ENCODE results near the gene PPP6R3. TPM values are rescaled to one million over a fixed set of nuclear protein-coding genes. Genes with fewer than 3 reads are reported as not detected.

PPP6R3 gene
- total and polyA plus RNA-seq, 2 donors (not counting 3 experiments of a cell fraction or from before 2014, with no cell fraction given) = 31.7 to 98.8 TPM

DNA sequence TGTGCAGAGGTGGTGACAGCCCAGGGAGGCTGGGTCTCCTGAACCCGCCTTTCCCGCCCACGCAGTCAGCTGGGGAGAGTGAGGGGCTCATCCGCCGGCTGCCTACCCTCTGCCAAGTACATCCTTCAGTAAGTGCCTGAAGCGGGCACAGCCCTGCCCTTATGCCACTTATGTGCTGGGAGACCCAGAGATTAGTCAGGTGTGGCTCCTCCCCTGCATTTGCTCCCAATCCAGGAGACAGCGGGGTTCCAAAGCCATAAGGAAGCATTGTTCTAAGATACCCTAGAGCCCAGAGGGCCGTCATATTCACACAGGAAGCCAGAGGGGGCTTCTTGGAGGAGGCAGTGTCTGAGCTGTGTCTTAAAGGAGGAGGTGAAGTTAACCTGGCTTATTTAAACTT is 5.8 kb upstream of the PPP6R3 start:
- BruUV-seq (replicated peaks) = no TSS peak
- no peak for DNase-seq (ENCODE audit: low read depth, low spot score)
- no peak for TF ChIP-seq POLR2AphosphoS5 (IDR thresholded peaks at IDR 0.05; ENCODE audit: insufficient read depth, low read depth, low read length)
- TF ChIP-seq GATA2 (IDR thresholded peaks at IDR 0.05; ENCODE audit: insufficient read depth, insufficient read length, low read depth, low read length) = no peak
- no peak for TF ChIP-seq MYC (IDR thresholded peaks at IDR 0.05; ENCODE audit: low read depth, low read length)
- TF ChIP-seq, protein P1, sequence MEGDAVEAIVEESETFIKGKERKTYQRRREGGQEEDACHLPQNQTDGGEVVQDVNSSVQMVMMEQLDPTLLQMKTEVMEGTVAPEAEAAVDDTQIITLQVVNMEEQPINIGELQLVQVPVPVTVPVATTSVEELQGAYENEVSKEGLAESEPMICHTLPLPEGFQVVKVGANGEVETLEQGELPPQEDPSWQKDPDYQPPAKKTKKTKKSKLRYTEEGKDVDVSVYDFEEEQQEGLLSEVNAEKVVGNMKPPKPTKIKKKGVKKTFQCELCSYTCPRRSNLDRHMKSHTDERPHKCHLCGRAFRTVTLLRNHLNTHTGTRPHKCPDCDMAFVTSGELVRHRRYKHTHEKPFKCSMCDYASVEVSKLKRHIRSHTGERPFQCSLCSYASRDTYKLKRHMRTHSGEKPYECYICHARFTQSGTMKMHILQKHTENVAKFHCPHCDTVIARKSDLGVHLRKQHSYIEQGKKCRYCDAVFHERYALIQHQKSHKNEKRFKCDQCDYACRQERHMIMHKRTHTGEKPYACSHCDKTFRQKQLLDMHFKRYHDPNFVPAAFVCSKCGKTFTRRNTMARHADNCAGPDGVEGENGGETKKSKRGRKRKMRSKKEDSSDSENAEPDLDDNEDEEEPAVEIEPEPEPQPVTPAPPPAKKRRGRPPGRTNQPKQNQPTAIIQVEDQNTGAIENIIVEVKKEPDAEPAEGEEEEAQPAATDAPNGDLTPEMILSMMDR (IDR thresholded peaks at IDR 0.05; ENCODE audit: extremely low read depth in 1 of 2, insufficient read depth in 1 of 2, low read depth in 1 of 2, low read length in 2 of 2) = no peak
- no peak for TF ChIP-seq JUN (IDR thresholded peaks at IDR 0.05; ENCODE audit: borderline replicate concordance, insufficient read depth, insufficient read length, low read depth)
- TF ChIP-seq, protein P2, sequence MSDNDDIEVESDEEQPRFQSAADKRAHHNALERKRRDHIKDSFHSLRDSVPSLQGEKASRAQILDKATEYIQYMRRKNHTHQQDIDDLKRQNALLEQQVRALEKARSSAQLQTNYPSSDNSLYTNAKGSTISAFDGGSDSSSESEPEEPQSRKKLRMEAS (IDR thresholded peaks at IDR 0.05; ENCODE audit: insufficient read depth, insufficient read length) = no peak
- Histone ChIP-seq H3K36me3 (ENCODE audit: control insufficient read depth in 2 of 2, extremely low read depth in 1 of 2, insufficient read depth in 2 of 2, low read length in 2 of 2) (peaks cover 0 to 2% of the 10 kb centered on the region in 2 experiments), H3K27me3 (ENCODE audit: control insufficient read depth in 2 of 2, insufficient read depth in 2 of 2, low read length in 2 of 2) (peaks cover 0 to 3% of the 10 kb centered on the region in 2 experiments), H3K9me1 (replicated peaks; ENCODE audit: control insufficient read depth, extremely low read depth, insufficient read depth, low read length) (no peaks in the 10 kb centered on the region), H3K4me2 (ENCODE audit: insufficient read depth, low read length) (no peak overlapping the region), H3K4me3 (replicated peaks in 1 of 3; ENCODE audit: insufficient read depth in 1 of 3, low read depth in 1 of 3, low read length in 3 of 3) (no peak overlapping the region), H3K9me3 (replicated peaks; ENCODE audit: control insufficient read depth, insufficient read depth, low read length) (no peaks in the 10 kb centered on the region), H4K20me1 (replicated peaks; ENCODE audit: control insufficient read depth, extremely low read depth, insufficient read depth, low read length) (no peaks in the 10 kb centered on the region), H3K79me2 (ENCODE audit: control insufficient read depth, insufficient read depth, low read length) (no peaks in the 10 kb centered on the region), H3K4me1 (ENCODE audit: control insufficient read depth, extremely low read depth, insufficient read depth, low read length) (no peaks in the 10 kb centered on the region), H3K27ac (ENCODE audit: insufficient read depth, low read depth, low read length) (no peak overlapping the region), H2AFZ (ENCODE audit: low read depth, low read length) (no peak overlapping the region), H3K9ac (replicated peaks; ENCODE audit: extremely low read depth, insufficient read depth, low read length) (no peak overlapping the region)
- CTCF ChIA-PET = interaction anchor here (1.2 kb wide), 1 partner anchor 40 kb away, joined by 3 read pairs; no protein-coding TSS in a partner anchor
- intact Hi-C loops (cut with micrococcal nuclease) = no loop called here
- POLR2A ChIA-PET = no interaction called here
- dilution Hi-C loops (cut with MboI; ENCODE audit: extremely low pct_ligation_motif_present, low sequenced_read_pairs) = no loop called here
- FAIRE-seq = no peak

Data from endothelial cell of umbilical vein (primary cell).